Mesenchymal stem cell (in vitro differentiated cells and primary cell): ENCODE data around the gene AZGP1.

ENCODE experiments used
- DNase-seq: peaks from one replicate; pipeline ENCODE4 v3.0.0-alpha.2; 2013
- H2AFZ ChIP-seq: one replicate; pipeline ENCODE4 v1.6.1; 2013; ENCODE audit warnings: low read depth, mild to moderate bottlenecking, control low read depth, inconsistent platforms, low read length, moderate library complexity
- H2AK5ac ChIP-seq: 2 replicates; pipeline ENCODE4 v1.6.1; 2013; ENCODE audit warnings: low read length, moderate library complexity, mild to moderate bottlenecking, inconsistent platforms; ENCODE audit not compliant: severe bottlenecking
- H2BK120ac ChIP-seq: one replicate; pipeline ENCODE4 v1.6.1; 2013; ENCODE audit warnings: low read depth, mild to moderate bottlenecking, inconsistent platforms, low read length, moderate library complexity
- H2BK12ac ChIP-seq, 2 experiments: one replicate each; pipeline ENCODE4 v1.6.1; 2013; ENCODE audit warnings: inconsistent platforms in 2 of 2, low read length in 2 of 2, mild to moderate bottlenecking in 2 of 2, moderate library complexity in 2 of 2, control low read depth in 1 of 2
- H2BK15ac ChIP-seq: one replicate; pipeline ENCODE4 v1.6.1; 2013; ENCODE audit warnings: mild to moderate bottlenecking, low read depth, inconsistent platforms; ENCODE audit not compliant: poor library complexity, severe bottlenecking
- H2BK5ac ChIP-seq: 2 replicates; pipeline ENCODE4 v1.6.1; 2013; ENCODE audit warnings: low read depth, mild to moderate bottlenecking, low read length, control low read depth, inconsistent platforms; ENCODE audit not compliant: poor library complexity, severe bottlenecking
- H3K14ac ChIP-seq, 2 experiments: one replicate each; pipeline ENCODE4 v1.6.1; 2013; ENCODE audit warnings: inconsistent platforms in 2 of 2, low read length in 2 of 2, control low read depth in 1 of 2, mild to moderate bottlenecking in 1 of 2, moderate library complexity in 1 of 2
- H3K18ac ChIP-seq, 2 experiments: one replicate each; pipeline ENCODE4 v1.6.1; 2013; ENCODE audit warnings: inconsistent platforms in 2 of 2, low read length in 2 of 2, control low read depth in 1 of 2, low read depth in 1 of 2, mild to moderate bottlenecking in 1 of 2
- H3K23ac ChIP-seq, 2 experiments: one replicate each; pipeline ENCODE4 v1.6.1; 2013; ENCODE audit warnings: inconsistent platforms in 2 of 2, low read length in 2 of 2, mild to moderate bottlenecking in 2 of 2, moderate library complexity in 2 of 2, control low read depth in 1 of 2
- H3K27ac ChIP-seq: 2 replicates; pipeline ENCODE4 v1.5.1; 2013; ENCODE audit warnings: mild to moderate bottlenecking, moderate library complexity, low read length, control low read depth, inconsistent platforms; ENCODE audit not compliant: poor library complexity, severe bottlenecking
- H3K27me3 ChIP-seq, 2 experiments: 2 replicates each; pipeline versions ENCODE4 v1.6.1 to v1.7.0; 2013; ENCODE audit warnings: low read length in 2 of 2, mild to moderate bottlenecking in 2 of 2, moderate library complexity in 2 of 2, control low read depth in 1 of 2, inconsistent platforms in 1 of 2; ENCODE audit not compliant: control insufficient read depth in 1 of 2, insufficient read depth in 1 of 2
- H3K36me3 ChIP-seq, 2 experiments: 2 replicates each; pipeline versions ENCODE4 v1.6.1 to v1.7.0; 2013; ENCODE audit warnings: low read length in 2 of 2, control low read depth in 1 of 2, inconsistent platforms in 1 of 2, low read depth in 1 of 2, mild to moderate bottlenecking in 1 of 2; ENCODE audit not compliant: insufficient read depth in 2 of 2, control insufficient read depth in 1 of 2
- H3K4ac ChIP-seq, 2 experiments: one replicate each; pipeline ENCODE4 v1.6.1; 2013; ENCODE audit warnings: inconsistent platforms in 2 of 2, low read length in 2 of 2, mild to moderate bottlenecking in 2 of 2, moderate library complexity in 2 of 2, control low read depth in 1 of 2, low read depth in 1 of 2
- H3K4me1 ChIP-seq: 2 replicates; pipeline ENCODE4 v1.6.1; 2013; ENCODE audit warnings: low read depth, low read length, control low read depth; ENCODE audit not compliant: control insufficient read depth, insufficient read depth
- H3K4me2 ChIP-seq: 2 replicates; pipeline ENCODE4 v1.6.1; 2013; ENCODE audit warnings: low read length, mild to moderate bottlenecking, inconsistent platforms; ENCODE audit not compliant: poor library complexity, severe bottlenecking
- H3K4me3 ChIP-seq, 2 experiments: 2 replicates each; pipeline versions ENCODE4 v1.5.1 to v1.7.0; 2013; ENCODE audit warnings: low read length in 2 of 2, mild to moderate bottlenecking in 2 of 2, control low read depth in 1 of 2, low read depth in 1 of 2; ENCODE audit not compliant: insufficient read depth in 1 of 2
- H3K79me1 ChIP-seq: replicated peaks from 2 replicates; pipeline ENCODE4 v1.6.1; 2013; ENCODE audit warnings: mild to moderate bottlenecking, control low read depth, low read length, inconsistent platforms; ENCODE audit not compliant: poor library complexity, severe bottlenecking
- H3K9ac ChIP-seq: 2 replicates; pipeline ENCODE4 v1.7.0; 2013; ENCODE audit warnings: mild to moderate bottlenecking, low read length, moderate library complexity
- H3K9me3 ChIP-seq: 2 replicates; pipeline ENCODE4 v1.7.0; 2013; ENCODE audit warnings: mild to moderate bottlenecking, low read length; ENCODE audit not compliant: control insufficient read depth
- H4K8ac ChIP-seq: one replicate; pipeline ENCODE4 v1.6.1; 2013; ENCODE audit warnings: inconsistent platforms, mild to moderate bottlenecking, low read length, moderate library complexity
- H4K91ac ChIP-seq: one replicate; pipeline ENCODE4 v1.6.1; 2013; ENCODE audit warnings: mild to moderate bottlenecking, low read length, inconsistent platforms
- WGBS: methylation state at CpG from one replicate; pipeline ENCODE4 v1.1.7; 2013; ENCODE audit warnings: mixed read lengths; 5-methylcytosine and 5-hydroxymethylcytosine counted together

Gene AZGP1

DNA sequence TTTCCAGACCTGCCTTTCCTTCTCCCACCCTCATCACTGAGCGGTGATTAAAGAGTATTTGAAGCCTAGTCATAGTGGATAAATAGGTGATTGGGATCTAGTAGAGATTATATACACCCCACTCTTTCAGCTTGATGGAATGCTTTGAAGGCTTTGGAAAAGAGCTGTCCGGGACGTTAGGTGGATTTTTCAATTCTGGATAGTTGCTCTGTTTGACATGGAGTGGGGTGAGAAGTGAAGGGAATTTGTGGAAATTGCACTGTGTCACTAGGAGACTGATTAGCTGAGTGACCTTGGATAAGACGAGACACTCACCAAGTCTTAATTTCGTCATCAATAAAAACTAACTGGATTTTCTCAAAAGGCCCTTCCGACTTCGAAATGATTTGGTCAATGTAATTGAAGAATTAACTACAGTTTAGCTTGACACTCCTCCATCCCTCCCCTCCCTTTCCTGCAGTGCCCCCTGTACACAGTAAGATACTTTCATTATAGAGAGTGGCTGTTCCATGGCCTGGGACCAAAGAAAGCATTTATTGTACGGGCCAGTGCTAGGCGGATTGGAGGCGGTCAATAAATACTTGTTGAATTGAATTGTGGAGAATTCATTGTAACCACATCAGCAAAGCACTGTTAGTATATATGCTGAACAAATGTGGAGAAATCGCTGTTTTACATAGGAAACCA is 40.5 kb upstream of the AZGP1 start:
- Histone ChIP-seq H2BK15ac (no peak overlapping the region), H3K9me3 (no peaks in the 10 kb centered on the region), H4K91ac (no peak overlapping the region), H2BK120ac (no peak overlapping the region), H2BK12ac (no peak overlapping the region), H3K27ac (no peak overlapping the region), H3K9ac (peak overlapping the region; percentile 98), H2AK5ac (no peak overlapping the region), H3K23ac (no peak overlapping the region), H3K14ac (no peak overlapping the region), H4K8ac (no peak overlapping the region), H3K4me2 (peak overlapping the region; percentile 49), H3K27me3 (peaks cover under 1 to 2% of the 10 kb centered on the region in 2 experiments), H3K18ac (no peak overlapping the region), H2BK5ac (no peak overlapping the region), H3K4ac (peak overlapping the region in 1 of 2 experiments; percentile 65), H2AFZ (no peak overlapping the region), H3K36me3 (peaks cover 10 to 15% of the 10 kb centered on the region in 2 experiments), H3K79me1 (peaks cover 2% of the 10 kb centered on the region), H3K4me1 (peaks cover 6% of the 10 kb centered on the region), H3K4me3 (peak overlapping the region; percentile 79 to 100)
- peak; percentile 42 for DNase-seq
- 40% methylated on average over 5 of the region's 11 CpGs for WGBS

DNA sequence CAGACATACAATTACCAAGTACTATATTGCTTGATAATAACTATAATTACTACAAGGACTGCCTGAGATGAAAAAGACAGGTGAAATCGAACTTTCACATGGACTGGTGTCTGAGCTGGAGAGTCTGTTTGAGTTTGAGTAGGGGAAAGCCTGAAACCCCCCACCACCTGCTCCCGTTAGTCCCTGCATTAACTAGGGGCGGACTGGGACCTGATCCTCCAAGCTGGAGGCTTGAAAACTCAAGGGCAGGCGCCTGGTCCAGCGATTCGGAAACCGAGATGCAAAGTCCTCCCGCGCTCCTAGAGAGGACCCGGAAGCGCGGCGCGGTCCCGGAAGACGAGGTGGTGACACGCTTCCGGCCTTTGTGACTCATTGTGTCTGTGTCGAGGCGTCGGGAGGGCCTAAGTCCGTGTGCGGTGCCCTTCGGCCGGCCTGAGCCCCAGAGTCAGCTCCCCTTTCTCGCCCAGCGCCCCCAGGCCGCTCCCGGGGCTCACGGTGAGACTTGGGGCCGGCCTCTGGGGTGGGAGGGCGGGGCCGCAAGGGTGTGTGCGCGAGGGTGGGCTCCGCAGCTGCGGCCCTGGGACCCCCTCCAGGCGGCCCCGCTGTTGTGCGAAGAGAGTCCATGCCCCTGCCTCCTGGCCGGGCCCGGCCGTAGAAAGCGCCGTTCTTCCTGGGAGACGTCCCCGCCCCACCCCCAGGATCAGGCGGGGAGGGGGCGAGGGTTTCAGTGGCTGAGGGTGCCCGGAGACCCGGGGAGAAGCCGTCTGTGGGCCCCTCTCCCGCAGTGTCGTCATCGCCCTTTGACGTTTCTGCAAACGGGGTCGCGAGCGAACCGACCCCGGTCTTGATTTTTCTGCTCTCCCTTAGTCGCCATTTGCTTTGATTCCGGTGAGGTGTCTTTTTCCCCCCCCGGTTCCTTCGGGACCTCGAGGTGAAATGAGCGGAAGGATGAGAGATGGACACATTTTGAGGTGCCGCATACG is 39.7 kb upstream of the AZGP1 start, which contains the start of gene ZKSCAN1:
Gene ZKSCAN1 (plus strand): TSS at position 365 of the 983 bp plus-strand sequence. CDS start 7,911 bp downstream, outside the sequence.
- Histone ChIP-seq H4K8ac (peak within 1 kb of the TSS; percentile 89), H3K27me3 (peaks cover 8 to 9% of the 10 kb centered on the region in 2 experiments), H3K9ac (peak within 1 kb of the TSS; percentile 98), H2AFZ (peak within 1 kb of the TSS; percentile 24), H2BK120ac (peak within 1 kb of the TSS; percentile 83), H2BK15ac (peak within 1 kb of the TSS; percentile 36), H3K27ac (no peak within 1 kb of the TSS), H3K4me1 (peaks cover 6% of the 10 kb centered on the region), H3K36me3 (peaks cover 10 to 15% of the 10 kb centered on the region in 2 experiments), H3K79me1 (peaks cover 2% of the 10 kb centered on the region), H4K91ac (peak within 1 kb of the TSS; percentile 29), H3K4ac (peak within 1 kb of the TSS; percentile 65 to 83), H3K23ac (peak within 1 kb of the TSS in 1 of 2 experiments; percentile 75), H2AK5ac (peak within 1 kb of the TSS; percentile 28), H3K9me3 (no peaks in the 10 kb centered on the region), H3K4me3 (peak within 1 kb of the TSS; percentile 79 to 100), H3K14ac (peak within 1 kb of the TSS in 1 of 2 experiments; percentile 93), H2BK5ac (peak within 1 kb of the TSS; percentile 54), H3K18ac (peak within 1 kb of the TSS; percentile 37 to 71), H3K4me2 (peak within 1 kb of the TSS; percentile 53), H2BK12ac (peak within 1 kb of the TSS in 1 of 2 experiments; percentile 15)
- under 1% methylated on average over 56 of the region's 70 CpGs for WGBS
- peak; percentile 93 for DNase-seq

DNA sequence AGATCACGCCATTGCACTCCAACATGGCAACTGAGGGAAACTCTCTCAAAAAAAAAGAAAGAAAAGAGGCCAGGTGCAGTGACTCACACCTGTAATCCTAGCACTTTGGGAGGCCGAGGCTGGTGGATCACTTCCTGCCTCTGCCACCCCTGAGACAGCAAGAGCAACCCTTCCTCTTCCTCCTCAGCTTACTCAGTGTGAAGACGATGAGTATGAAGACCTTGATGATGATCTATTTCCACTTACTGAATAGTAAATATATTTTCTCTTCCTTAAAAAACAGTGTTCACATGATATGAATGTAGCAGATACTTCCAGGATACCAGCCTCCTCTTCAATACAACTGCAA is 37.5 kb upstream of the AZGP1 start:
- no peaks in the 10 kb centered on the region for H3K9me3 ChIP-seq
- H3K36me3 ChIP-seq = no peaks in the 10 kb centered on the region
- no peak overlapping the region for H3K4ac ChIP-seq
- H4K91ac ChIP-seq = no peak overlapping the region
- H3K9ac ChIP-seq = no peak overlapping the region
- H2BK5ac ChIP-seq = no peak overlapping the region
- H3K27me3 ChIP-seq = peaks cover 10 to 11% of the 10 kb centered on the region in 2 experiments
- H2BK12ac ChIP-seq = no peak overlapping the region
- H2AK5ac ChIP-seq = no peak overlapping the region
- DNase-seq = no peak
- no peak overlapping the region for H3K27ac ChIP-seq
- no peaks in the 10 kb centered on the region for H3K79me1 ChIP-seq
- no peak overlapping the region for H4K8ac ChIP-seq
- no peak overlapping the region for H2BK15ac ChIP-seq
- H3K4me1 ChIP-seq = peaks cover 3% of the 10 kb centered on the region
- no peak overlapping the region for H3K4me3 ChIP-seq
- no peak overlapping the region for H2AFZ ChIP-seq
- 62% methylated on average over 2 of the region's 3 CpGs for WGBS
- H2BK120ac ChIP-seq = no peak overlapping the region
- H3K23ac ChIP-seq = no peak overlapping the region
- no peak overlapping the region for H3K14ac ChIP-seq
- H3K4me2 ChIP-seq = no peak overlapping the region
- no peak overlapping the region for H3K18ac ChIP-seq
